ENCODE measurements around the gene EPS8L3. TPM values are rescaled to one million over a fixed set of nuclear protein-coding genes. Genes with fewer than 3 reads are reported as not detected.

Gene EPS8L3
- total RNA-seq, 1 experiment from 2014 or later: 0.96 TPM

GRCh38 chr1:109807402-109807801 is 43.7 kb upstream of the EPS8L3 start (continued):
- TF ChIP-seq ZBTB33 (IDR thresholded peaks at IDR 0.05; ENCODE audit: extremely low read depth, insufficient replicate concordance, low read length): no peak

DNA sequence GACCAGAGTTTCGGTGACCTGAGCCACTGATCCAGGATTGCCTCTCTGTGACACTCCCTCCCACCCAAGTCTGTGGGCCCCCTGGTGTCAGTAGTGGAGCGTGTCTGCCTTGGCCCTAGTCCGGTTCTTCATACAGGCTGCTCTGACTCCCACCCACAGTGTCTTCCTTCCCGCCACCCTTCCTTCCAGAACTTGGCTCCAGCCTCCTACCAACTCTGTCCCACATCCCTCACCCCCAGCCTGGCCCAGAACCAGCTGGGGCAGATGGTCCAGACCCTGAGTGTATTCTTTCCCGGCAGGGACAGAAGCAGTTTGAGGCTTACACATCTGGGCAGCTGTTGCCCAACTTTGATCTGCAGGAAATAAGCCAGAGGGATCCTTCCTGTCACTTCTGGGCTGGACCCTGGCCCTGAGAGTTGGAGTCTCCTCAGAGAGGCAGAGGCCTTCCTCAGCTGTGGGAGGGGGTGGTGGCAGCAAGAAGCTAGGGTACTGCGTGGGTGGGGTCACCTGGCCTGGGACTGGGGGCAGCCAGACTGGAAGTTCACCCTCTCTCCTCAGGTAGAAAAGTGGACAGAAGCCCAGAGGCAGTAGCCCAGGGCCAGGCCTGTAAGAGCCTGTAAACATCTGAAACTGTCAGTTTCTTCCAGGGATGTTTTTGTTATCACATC is 43.1 kb upstream of the EPS8L3 start:
- CTCF ChIA-PET: no interaction called here

More for the DNA sequence above, 43.1 kb upstream of the EPS8L3 start:
- no peaks in the 10 kb centered on the region for H3K9me3 ChIP-seq (ENCODE audit: control insufficient read depth in 1 of 2, insufficient read depth in 1 of 2, low read depth in 1 of 2, low read length in 2 of 2)
- RAD21 ChIA-PET (ENCODE audit: low non-redundant PET in 1 of 2, low total read pairs in 2 of 2, uncharacterized antibody in 2 of 2, unreplicated experiment in 2 of 2): no interaction called here
- no peaks in the 10 kb centered on the region for H3K9me2 ChIP-seq (ENCODE audit: insufficient read depth)
- POLR2A ChIA-PET: no interaction called here
- no peak overlapping the region for H2AFZ ChIP-seq (ENCODE audit: low read depth, low read length, poor library complexity, severe bottlenecking)
- TF ChIP-seq POLR2AphosphoS5 (IDR thresholded peaks at IDR 0.05; ENCODE audit: low read depth, low read length) (no peak), EZH2 (IDR thresholded peaks at IDR 0.05) (no peak), EGR1 (IDR thresholded peaks at IDR 0.05; ENCODE audit: low read depth) (no peak), JUND (IDR thresholded peaks at IDR 0.05) (no peak), EZH2phosphoT487 (IDR thresholded peaks at IDR 0.05; ENCODE audit: borderline replicate concordance) (no peak)
- TF ChIP-seq, protein P1, sequence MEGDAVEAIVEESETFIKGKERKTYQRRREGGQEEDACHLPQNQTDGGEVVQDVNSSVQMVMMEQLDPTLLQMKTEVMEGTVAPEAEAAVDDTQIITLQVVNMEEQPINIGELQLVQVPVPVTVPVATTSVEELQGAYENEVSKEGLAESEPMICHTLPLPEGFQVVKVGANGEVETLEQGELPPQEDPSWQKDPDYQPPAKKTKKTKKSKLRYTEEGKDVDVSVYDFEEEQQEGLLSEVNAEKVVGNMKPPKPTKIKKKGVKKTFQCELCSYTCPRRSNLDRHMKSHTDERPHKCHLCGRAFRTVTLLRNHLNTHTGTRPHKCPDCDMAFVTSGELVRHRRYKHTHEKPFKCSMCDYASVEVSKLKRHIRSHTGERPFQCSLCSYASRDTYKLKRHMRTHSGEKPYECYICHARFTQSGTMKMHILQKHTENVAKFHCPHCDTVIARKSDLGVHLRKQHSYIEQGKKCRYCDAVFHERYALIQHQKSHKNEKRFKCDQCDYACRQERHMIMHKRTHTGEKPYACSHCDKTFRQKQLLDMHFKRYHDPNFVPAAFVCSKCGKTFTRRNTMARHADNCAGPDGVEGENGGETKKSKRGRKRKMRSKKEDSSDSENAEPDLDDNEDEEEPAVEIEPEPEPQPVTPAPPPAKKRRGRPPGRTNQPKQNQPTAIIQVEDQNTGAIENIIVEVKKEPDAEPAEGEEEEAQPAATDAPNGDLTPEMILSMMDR (IDR thresholded peaks at IDR 0.05 in 2 of 3, conservative IDR thresholded peaks at IDR 0.05 in 1 of 3; ENCODE audit: borderline replicate concordance in 1 of 3, insufficient read depth in 1 of 3, low read depth in 2 of 3, low read length in 2 of 3): no peak
- H3K9ac ChIP-seq (ENCODE audit: low read length): no peak overlapping the region
- no peak overlapping the region for H3K4me2 ChIP-seq (ENCODE audit: low read length)
- DNase-seq (ENCODE audit: low read depth, low spot score): no peak
- no peaks in the 10 kb centered on the region for H3K36me3 ChIP-seq (ENCODE audit: control insufficient read depth in 1 of 2, insufficient read depth in 2 of 2, low read length in 2 of 2)
- no peaks in the 10 kb centered on the region for H3K79me2 ChIP-seq (ENCODE audit: insufficient read depth, low read length)
- H3K4me1 ChIP-seq (ENCODE audit: control insufficient read depth in 1 of 2, insufficient read depth in 2 of 2, low read length in 2 of 2): peaks cover 4 to 15% of the 10 kb centered on the region in 2 experiments; a peak in 3 of 4 replicates
- ATAC-seq: no peak
- H3K27me3 ChIP-seq (ENCODE audit: insufficient read depth, low read length): no peaks in the 10 kb centered on the region
- no TSS peak for BruUV-seq (replicated peaks)
- no peak overlapping the region for H3K27ac ChIP-seq (ENCODE audit: low read depth, low read length)
- intact Hi-C loops (cut with micrococcal nuclease): no loop called here
- H4K20me1 ChIP-seq (ENCODE audit: insufficient read depth): no peaks in the 10 kb centered on the region
- no peak overlapping the region for H3K4me3 ChIP-seq (replicated peaks in 1 of 2; ENCODE audit: low read depth in 1 of 2, low read length in 2 of 2)

Measured in HCT116 (cell line).